Hematopoietic multipotent progenitor cell treated with erythropoietin and hydrocortisone succinate and interleukin-3 and kit ligand, for 8 days (in vitro differentiated cells): ENCODE measurements around the gene MMRN1.

ENCODE experiments used
- DNase-seq: peaks from one replicate; pipeline ENCODE4 v3.0.0-alpha.2; 2015

The MMRN1 gene

DNA sequence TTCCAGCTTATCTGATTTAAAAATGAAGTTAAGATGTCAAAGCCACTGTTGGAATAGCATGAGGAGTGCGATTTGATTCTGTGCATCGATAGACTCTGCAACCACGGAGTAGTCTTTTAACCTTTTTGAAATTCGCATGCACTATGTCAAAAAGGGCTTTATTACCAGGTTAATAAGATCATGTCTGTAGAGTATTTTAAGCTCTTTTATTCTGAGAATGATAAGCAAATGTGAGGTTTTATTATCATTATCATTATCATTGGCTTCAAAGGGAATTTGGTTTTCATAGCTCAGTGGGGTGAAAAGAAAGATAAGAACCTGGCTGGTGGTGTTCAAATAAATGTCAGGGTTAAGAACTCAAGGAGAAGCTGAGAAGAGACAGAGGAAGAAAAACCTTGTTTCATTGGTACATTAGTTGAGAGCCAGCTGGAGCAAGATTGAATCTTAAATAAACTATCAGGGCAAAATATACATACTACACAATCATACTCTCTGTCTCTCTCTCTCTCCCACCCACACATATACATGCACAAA, 102.6 kb downstream of the MMRN1 start:
- no peak for DNase-seq

DNA sequence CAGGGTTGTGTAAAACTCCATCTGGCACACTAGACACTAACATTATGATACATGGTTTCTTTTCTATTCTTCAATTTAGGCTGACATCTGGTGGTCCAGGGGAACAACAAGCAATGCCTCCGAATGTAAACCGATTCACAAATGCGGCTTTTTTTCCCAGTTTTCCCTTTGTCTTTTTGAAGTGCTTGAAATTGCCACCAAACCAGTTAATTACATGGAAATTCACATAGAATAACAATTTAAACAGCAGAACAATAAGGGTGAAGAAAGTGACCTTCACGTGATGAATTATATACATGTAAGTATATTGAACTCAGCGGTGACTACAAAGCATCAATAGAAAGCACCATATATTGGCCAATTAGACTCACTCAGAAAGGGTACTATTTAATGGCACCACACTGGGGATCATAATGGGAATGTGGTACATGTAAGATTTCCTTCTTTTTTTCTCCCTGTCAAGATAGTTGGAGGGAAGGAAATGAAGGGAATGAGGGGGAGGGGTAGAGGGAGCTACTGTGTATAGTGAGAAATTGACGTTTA, 103.9 kb downstream of the MMRN1 start:
- no peak for DNase-seq

DNA sequence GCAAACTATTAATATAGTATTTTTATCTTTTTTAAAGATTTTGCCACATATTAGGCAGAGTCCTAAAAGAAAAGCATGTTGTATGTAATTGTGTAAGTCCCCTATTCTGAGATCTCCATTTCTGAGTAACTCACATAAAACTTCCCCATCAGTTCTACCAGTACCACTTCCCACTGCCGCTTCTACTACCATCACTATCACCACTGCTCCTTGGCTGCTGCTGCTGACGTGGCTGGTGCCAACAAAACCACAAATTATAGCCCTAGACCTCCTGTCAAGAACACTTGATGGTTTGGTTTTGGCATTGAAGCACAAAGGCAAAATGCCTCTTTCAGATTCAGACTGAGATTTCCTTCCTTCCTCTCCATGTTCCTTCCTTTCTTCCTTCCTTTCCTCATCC, 106.4 kb downstream of the MMRN1 start:
- DNase-seq, result no peak

DNA sequence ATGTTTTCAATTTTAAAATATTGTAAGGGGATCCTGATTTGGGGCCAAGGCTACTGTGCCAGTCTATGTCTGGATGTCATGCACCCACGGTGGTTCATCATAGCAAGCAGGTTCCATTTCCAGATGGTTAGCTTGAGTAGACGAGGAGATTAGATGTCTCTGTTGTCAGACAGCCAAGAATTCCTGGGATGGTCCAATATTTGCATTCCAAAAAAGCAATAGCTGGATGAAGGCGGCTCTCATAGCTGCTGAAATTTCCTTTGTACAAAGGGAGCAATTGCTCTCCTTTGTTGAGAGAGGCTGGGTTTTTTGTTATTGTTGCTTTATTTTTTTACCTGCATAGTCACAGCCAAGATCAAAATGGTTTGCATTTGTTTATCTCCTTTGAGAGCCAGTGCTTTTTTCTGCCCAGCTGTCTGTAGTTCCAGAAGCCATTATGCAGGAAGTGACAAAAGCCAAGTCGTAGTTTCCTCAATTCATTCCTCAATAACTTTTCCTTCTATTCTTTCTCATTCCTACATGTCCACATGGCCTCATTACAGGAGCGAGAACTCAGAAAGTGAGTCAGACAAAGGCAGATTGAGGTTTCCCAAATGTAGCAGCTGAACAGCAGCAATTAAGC, 107.9 kb downstream of the MMRN1 start:
- no peak for DNase-seq
